Measurements from ENCODE around the gene TESPA1. TPM values are rescaled to one million over a fixed set of nuclear protein-coding genes. Genes with fewer than 3 reads are reported as not detected.

TESPA1 gene
- polyA plus RNA-seq, 1 of the 3 experiments (the other 2 are of a cell fraction): not detected

DNA sequence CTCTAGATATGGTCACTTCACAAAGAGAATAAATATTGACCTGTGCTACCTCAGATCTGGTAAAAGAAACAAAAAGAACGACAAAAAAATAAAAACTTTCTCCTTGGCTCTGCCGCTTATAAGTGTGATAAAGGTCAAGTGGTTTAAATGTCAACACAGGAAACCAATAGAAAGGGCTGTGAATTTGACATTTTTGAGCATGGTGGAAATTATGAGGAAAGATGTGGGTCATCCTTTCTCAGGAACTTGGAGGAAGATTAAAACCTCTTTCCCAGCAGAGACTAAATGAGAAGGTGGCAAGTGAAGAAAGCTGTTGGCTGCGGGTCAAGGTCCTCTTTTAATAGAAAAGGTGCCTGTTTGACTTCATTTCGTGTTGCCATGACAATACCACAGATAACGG, 28.2 kb downstream of the TESPA1 start:
- H3K27ac ChIP-seq (ENCODE audit: low read depth in 2 of 2, low read length in 1 of 2): no peak overlapping the region
- H3K9me3 ChIP-seq: no peaks in the 10 kb centered on the region
- H4K20me1 ChIP-seq (ENCODE audit: insufficient read depth): no peaks in the 10 kb centered on the region
- H3K4me2 ChIP-seq: no peak overlapping the region
- no peaks in the 10 kb centered on the region for H3K4me1 ChIP-seq (ENCODE audit: control insufficient read depth in 1 of 2, insufficient read depth in 2 of 2, low read depth in 1 of 2, low read length in 1 of 2)
- no peak overlapping the region for H3K4me3 ChIP-seq (ENCODE audit: low read depth in 2 of 2, low read length in 1 of 2)
- no peak overlapping the region for H2AFZ ChIP-seq (ENCODE audit: low read depth)
- POLR2A ChIA-PET: no interaction called here
- no peaks in the 10 kb centered on the region for H3K79me2 ChIP-seq (ENCODE audit: insufficient read depth)
- CTCF ChIA-PET: interaction anchor here (1.0 to 3.9 kb wide), 5 partner anchors 10 to 360 kb away, joined by 3 to 55 read pairs (median 4); no protein-coding TSS in a partner anchor
- H3K27me3 ChIP-seq (ENCODE audit: insufficient read depth): peaks cover 24% of the 10 kb centered on the region; the same call in 1 of the 2 replicates
- no peaks in the 10 kb centered on the region for H3K36me3 ChIP-seq (replicated peaks in 1 of 2; ENCODE audit: control insufficient read depth in 1 of 2, insufficient read depth in 2 of 2, low read length in 1 of 2)
- 2% methylated on average over 5 of the region's 5 CpGs for WGBS (ENCODE audit: low lambda C conversion rate)
- H3K9ac ChIP-seq: no peak overlapping the region
- no peak for TF ChIP-seq POLR2AphosphoS5 (IDR thresholded peaks at IDR 0.05; ENCODE audit: low read depth, low read length)
- no peak for TF ChIP-seq GATA2 (CRISPR knock-in tag; IDR thresholded peaks at IDR 0.05)
- no peak for TF ChIP-seq EP300 (IDR thresholded peaks at IDR 0.05; ENCODE audit: borderline replicate concordance in 1 of 2, low read depth in 1 of 2, low read length in 1 of 2)
- no peak for TF ChIP-seq RCOR1 (IDR thresholded peaks at IDR 0.05; ENCODE audit: low read length)
- no peak for TF ChIP-seq NFIC (IDR thresholded peaks at IDR 0.05; ENCODE audit: borderline replicate concordance)
- no peak for TF ChIP-seq JUND (IDR thresholded peaks at IDR 0.05)
- no peak for TF ChIP-seq FOSL2 (IDR thresholded peaks at IDR 0.05; ENCODE audit: borderline replicate concordance, low read depth)
- no peak for TF ChIP-seq USF1 (IDR thresholded peaks at IDR 0.05; ENCODE audit: borderline replicate concordance, low read depth)
- no peak for TF ChIP-seq MAX (IDR thresholded peaks at IDR 0.05; ENCODE audit: low read depth)
- TF ChIP-seq RXRA (IDR thresholded peaks at IDR 0.05; ENCODE audit: borderline replicate concordance, low read depth): no peak
- TF ChIP-seq FOXJ3 (CRISPR knock-in tag; IDR thresholded peaks at IDR 0.05): no peak
- TF ChIP-seq GABPA (IDR thresholded peaks at IDR 0.05; ENCODE audit: low read depth): no peak
- TF ChIP-seq EZH2phosphoT487 (IDR thresholded peaks at IDR 0.05; ENCODE audit: borderline replicate concordance, low read depth): no peak
- no peak for TF ChIP-seq ZBTB33 (IDR thresholded peaks at IDR 0.05; ENCODE audit: borderline replicate concordance, low read depth)
- no peak for TF ChIP-seq PBX3 (IDR thresholded peaks at IDR 0.05)
- TF ChIP-seq NRF1 (IDR thresholded peaks at IDR 0.05; ENCODE audit: low read depth, low read length): no peak
- no peak for TF ChIP-seq TAF1 (IDR thresholded peaks at IDR 0.05; ENCODE audit: borderline replicate concordance, low read depth, low read length)
- H3F3A ChIP-seq (replicated peaks; ENCODE audit: insufficient read depth): no peaks in the 10 kb centered on the region
- DNase-seq: no peak
- no peaks in the 10 kb centered on the region for H3K9me2 ChIP-seq
